ENCODE measurements around the gene FHIT. TPM values are rescaled to one million over a fixed set of nuclear protein-coding genes. Genes with fewer than 3 reads are reported as not detected.
A peak's percentile ranks its signal among the peaks of the same experiment; 100 is the strongest.

Gene FHIT
- total and polyA plus RNA-seq, 8 donors, result 1.8 to 10.6 (median 7.1) TPM

- Histone ChIP-seq H3K27ac (no peak overlapping the region), H3K9me3 (peaks cover 0 to 18% (median 9%) of the 10 kb centered on the region in 4 donors)
Measured at GRCh38 chr3:60771766-60772165, 479.5 kb downstream of the FHIT start.

DNA sequence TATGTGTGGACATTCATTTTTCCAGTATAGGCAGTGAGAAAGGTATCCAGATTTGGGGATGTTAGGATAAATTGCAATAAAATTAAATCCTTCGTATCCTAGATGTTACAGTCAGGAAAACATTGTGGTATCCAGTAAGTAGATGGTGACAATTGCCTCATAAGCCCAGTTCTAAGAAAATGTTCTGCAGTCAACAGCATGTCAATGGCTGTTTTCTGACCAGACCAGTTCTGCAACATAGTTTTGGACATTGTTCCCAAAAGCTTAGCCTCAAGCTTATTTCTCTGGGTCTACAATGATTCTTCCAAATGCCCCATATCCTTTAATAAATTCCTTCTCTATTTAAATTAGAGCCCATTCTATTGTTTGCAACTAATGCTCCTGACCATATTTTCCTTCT, 480.7 kb downstream of the FHIT start:
- H3K36me3 ChIP-seq, result no peaks in the 10 kb centered on the region
- 53 to 96% (median 68%) methylated on average over 1 of the region's 1 CpG for WGBS, 5 donors
- intact Hi-C loops (cut with DNase I; ENCODE audit: low total_unique reads), result no loop called here
- no peak for TF ChIP-seq POLR2A (IDR thresholded peaks at IDR 0.05)
- no peaks in the 10 kb centered on the region for H3K27me3 ChIP-seq
- H3K4me1 ChIP-seq, result no peaks in the 10 kb centered on the region
- no peak overlapping the region for H3K4me3 ChIP-seq
- H3K9me3 ChIP-seq, result peaks cover 0 to 10% (median 5%) of the 10 kb centered on the region in 4 donors
- DNase-seq, result peak in 1 of 2 donors; percentile 44
- no peak overlapping the region for H3K27ac ChIP-seq

More at GRCh38 chr3:60771766-60772165, 479.5 kb downstream of the FHIT start:
- Histone ChIP-seq H3K36me3 (no peaks in the 10 kb centered on the region), H3K4me1 (no peaks in the 10 kb centered on the region), H3K4me3 (no peak overlapping the region), H3K27me3 (no peaks in the 10 kb centered on the region)
- intact Hi-C loops (cut with DNase I; ENCODE audit: low total_unique reads), result no loop called here
- no peak for DNase-seq
- TF ChIP-seq, protein P1, sequence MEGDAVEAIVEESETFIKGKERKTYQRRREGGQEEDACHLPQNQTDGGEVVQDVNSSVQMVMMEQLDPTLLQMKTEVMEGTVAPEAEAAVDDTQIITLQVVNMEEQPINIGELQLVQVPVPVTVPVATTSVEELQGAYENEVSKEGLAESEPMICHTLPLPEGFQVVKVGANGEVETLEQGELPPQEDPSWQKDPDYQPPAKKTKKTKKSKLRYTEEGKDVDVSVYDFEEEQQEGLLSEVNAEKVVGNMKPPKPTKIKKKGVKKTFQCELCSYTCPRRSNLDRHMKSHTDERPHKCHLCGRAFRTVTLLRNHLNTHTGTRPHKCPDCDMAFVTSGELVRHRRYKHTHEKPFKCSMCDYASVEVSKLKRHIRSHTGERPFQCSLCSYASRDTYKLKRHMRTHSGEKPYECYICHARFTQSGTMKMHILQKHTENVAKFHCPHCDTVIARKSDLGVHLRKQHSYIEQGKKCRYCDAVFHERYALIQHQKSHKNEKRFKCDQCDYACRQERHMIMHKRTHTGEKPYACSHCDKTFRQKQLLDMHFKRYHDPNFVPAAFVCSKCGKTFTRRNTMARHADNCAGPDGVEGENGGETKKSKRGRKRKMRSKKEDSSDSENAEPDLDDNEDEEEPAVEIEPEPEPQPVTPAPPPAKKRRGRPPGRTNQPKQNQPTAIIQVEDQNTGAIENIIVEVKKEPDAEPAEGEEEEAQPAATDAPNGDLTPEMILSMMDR (IDR thresholded peaks at IDR 0.05), result no peak
- TF ChIP-seq EP300 (IDR thresholded peaks at IDR 0.05) (no peak), POLR2A (IDR thresholded peaks at IDR 0.05) (no peak), POLR2AphosphoS5 (IDR thresholded peaks at IDR 0.05) (no peak)

DNA sequence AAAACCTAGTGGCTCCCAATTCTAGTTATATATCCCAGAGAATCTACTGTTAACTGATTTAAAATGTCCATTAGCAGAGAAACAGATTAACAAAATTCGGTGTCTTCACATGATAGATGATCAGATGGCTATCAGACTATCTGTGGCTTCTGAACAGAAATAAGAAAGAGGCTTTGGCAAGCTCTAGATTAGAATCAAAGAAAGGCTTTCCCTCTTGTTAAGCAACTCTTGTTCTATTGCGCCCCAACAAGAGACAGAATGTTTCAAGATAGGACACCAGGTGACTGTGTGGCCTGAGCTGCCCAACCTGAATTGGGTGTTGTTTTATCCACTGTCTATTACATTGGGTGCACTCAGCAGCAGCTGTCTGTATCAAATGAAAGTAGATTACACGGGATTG, 483.7 kb downstream of the FHIT start:
- Histone ChIP-seq H3K27ac (no peak overlapping the region), H3K4me1 (no peaks in the 10 kb centered on the region), H3K36me3 (no peaks in the 10 kb centered on the region), H3K9me3 (no peaks in the 10 kb centered on the region), H3K4me3 (no peak overlapping the region), H3K27me3 (no peaks in the 10 kb centered on the region)
- no peak for TF ChIP-seq EP300 (IDR thresholded peaks at IDR 0.05)
- TF ChIP-seq, protein P1 (IDR thresholded peaks at IDR 0.05), result no peak
- no peak for TF ChIP-seq POLR2A (IDR thresholded peaks at IDR 0.05)
- no peak for TF ChIP-seq POLR2AphosphoS5 (IDR thresholded peaks at IDR 0.05)
- WGBS, 5 donors, result 57 to 77% (median 63%) methylated on average over 3 of the region's 3 CpGs
- DNase-seq, result no peak
- intact Hi-C loops (cut with DNase I; ENCODE audit: low total_unique reads), result no loop called here

- DNase-seq, result no peak
- TF ChIP-seq, protein P1 (IDR thresholded peaks at IDR 0.05), result no peak
- TF ChIP-seq POLR2AphosphoS5 (IDR thresholded peaks at IDR 0.05) (no peak), POLR2A (IDR thresholded peaks at IDR 0.05) (no peak), EP300 (IDR thresholded peaks at IDR 0.05) (no peak)
- Histone ChIP-seq H3K4me3 (no peak overlapping the region), H3K9me3 (no peaks in the 10 kb centered on the region), H3K27ac (no peak overlapping the region), H3K27me3 (no peaks in the 10 kb centered on the region), H3K4me1 (no peaks in the 10 kb centered on the region), H3K36me3 (no peaks in the 10 kb centered on the region)
- 88 to 99% (median 93%) methylated on average over 3 of the region's 3 CpGs for WGBS, 5 donors
- intact Hi-C loops (cut with DNase I; ENCODE audit: low total_unique reads), result no loop called here
Measured at GRCh38 chr3:60765776-60766175, 485.5 kb downstream of the FHIT start.

GRCh38 chr3:60764870-60765269, 486.4 kb downstream of the FHIT start:
- no peaks in the 10 kb centered on the region for H3K36me3 ChIP-seq
- intact Hi-C loops (cut with DNase I; ENCODE audit: low total_unique reads), result no loop called here
- no peaks in the 10 kb centered on the region for H3K4me1 ChIP-seq
- 92 to 99% (median 94%) methylated on average over 2 of the region's 2 CpGs for WGBS, 5 donors
- TF ChIP-seq, protein P1 (IDR thresholded peaks at IDR 0.05), result no peak
- TF ChIP-seq POLR2AphosphoS5 (IDR thresholded peaks at IDR 0.05) (no peak), EP300 (IDR thresholded peaks at IDR 0.05) (no peak), POLR2A (IDR thresholded peaks at IDR 0.05) (no peak)
- H3K4me3 ChIP-seq, result no peak overlapping the region
- H3K27ac ChIP-seq, result no peak overlapping the region
- H3K9me3 ChIP-seq, result no peaks in the 10 kb centered on the region
- no peaks in the 10 kb centered on the region for H3K27me3 ChIP-seq
- DNase-seq, result no peak
